DMS114 treated with DMSO at 0.1 percent for 48 hours (cell line): ENCODE measurements around the gene B3GNT9.

Source experiments
- DNase-seq: peaks from one replicate; lab custom pipeline; 2025; ENCODE audit not compliant: unreplicated experiment; lab: John Stamatoyannopoulos, UW

Gene B3GNT9

GRCh38 chr16:67185651-67186134, 34.9 kb upstream of the B3GNT9 start:
- DNase-seq, result no peak

GRCh38 chr16:67184995-67185650, 34.3 kb upstream of the B3GNT9 start:
- peak; percentile 71 for DNase-seq

GRCh38 chr16:67184453-67184994, 33.7 kb upstream of the B3GNT9 start:
- no peak for DNase-seq

- peak; percentile 99 for DNase-seq
Observed at GRCh38 chr16:67183627-67184452, 33.0 kb upstream of the B3GNT9 start, which contains the start of gene MATCAP1. Gene MATCAP1 (minus strand): TSS chr16:67183963. CDS start chr16:67180610, 3,353 bp downstream.

- no peak for DNase-seq
Observed at GRCh38 chr16:67183284-67183626, 32.5 kb upstream of the B3GNT9 start.

GRCh38 chr16:67182288-67182687, 31.5 kb upstream of the B3GNT9 start:
- DNase-seq, result no peak

GRCh38 chr16:67181346-67181745, 30.5 kb upstream of the B3GNT9 start:
- DNase-seq, result no peak

- no peak for DNase-seq
Observed at GRCh38 chr16:67180166-67180565, 29.4 kb upstream of the B3GNT9 start.

GRCh38 chr16:67179421-67180080, 28.8 kb upstream of the B3GNT9 start:
- DNase-seq, result peak; percentile 45

- DNase-seq, result no peak
Observed at GRCh38 chr16:67177743-67178699, 27.2 kb upstream of the B3GNT9 start.

GRCh38 chr16:67176662-67177061, 25.9 kb upstream of the B3GNT9 start:
- no peak for DNase-seq

- DNase-seq, result no peak
Observed at GRCh38 chr16:67174706-67175231, 24.0 kb upstream of the B3GNT9 start.

GRCh38 chr16:67173808-67174705, 23.3 kb upstream of the B3GNT9 start:
- peak; percentile 73 for DNase-seq

GRCh38 chr16:67173323-67173722, 22.5 kb upstream of the B3GNT9 start:
- DNase-seq, result no peak

- DNase-seq, result no peak
Observed at GRCh38 chr16:67170949-67171649, 20.3 kb upstream of the B3GNT9 start.

- DNase-seq, result peak; percentile 73
Observed at GRCh38 chr16:67170168-67170948, 19.6 kb upstream of the B3GNT9 start, which contains the start of gene NOL3. Gene NOL3 (plus strand): TSS chr16:67170538.

GRCh38 chr16:67169642-67170167, 18.9 kb upstream of the B3GNT9 start:
- no peak for DNase-seq
